NCI-H460 (cell line): ENCODE measurements around the gene SLC66A1. TPM values are rescaled to one million over a fixed set of nuclear protein-coding genes. Genes with fewer than 3 reads are reported as not detected.

Experiments
- DNase-seq: peaks from one replicate; pipeline ENCODE4 v3.0.0-alpha.2; 2016; ENCODE audit warnings: low read depth; ENCODE audit errors: extremely low read depth
- small RNA-seq, 2 experiments: library from RNA; depleted of rRNA; stranded (forward); fragments of <200 nt; gene quantifications; one replicate each; pipeline ENCODE3, GENCODE V24; 2014
- total RNA-seq: library from RNA; depleted of rRNA; stranded (reverse); fragments of >200 nt; shearing (Covaris generic); gene quantifications from 2 replicates; pipeline ENCODE4 v1.2.3, GENCODE V29; 2014; rRNA removed

SLC66A1 gene
- total RNA-seq, 1 experiment from 2014 or later = 10.5 TPM

DNA sequence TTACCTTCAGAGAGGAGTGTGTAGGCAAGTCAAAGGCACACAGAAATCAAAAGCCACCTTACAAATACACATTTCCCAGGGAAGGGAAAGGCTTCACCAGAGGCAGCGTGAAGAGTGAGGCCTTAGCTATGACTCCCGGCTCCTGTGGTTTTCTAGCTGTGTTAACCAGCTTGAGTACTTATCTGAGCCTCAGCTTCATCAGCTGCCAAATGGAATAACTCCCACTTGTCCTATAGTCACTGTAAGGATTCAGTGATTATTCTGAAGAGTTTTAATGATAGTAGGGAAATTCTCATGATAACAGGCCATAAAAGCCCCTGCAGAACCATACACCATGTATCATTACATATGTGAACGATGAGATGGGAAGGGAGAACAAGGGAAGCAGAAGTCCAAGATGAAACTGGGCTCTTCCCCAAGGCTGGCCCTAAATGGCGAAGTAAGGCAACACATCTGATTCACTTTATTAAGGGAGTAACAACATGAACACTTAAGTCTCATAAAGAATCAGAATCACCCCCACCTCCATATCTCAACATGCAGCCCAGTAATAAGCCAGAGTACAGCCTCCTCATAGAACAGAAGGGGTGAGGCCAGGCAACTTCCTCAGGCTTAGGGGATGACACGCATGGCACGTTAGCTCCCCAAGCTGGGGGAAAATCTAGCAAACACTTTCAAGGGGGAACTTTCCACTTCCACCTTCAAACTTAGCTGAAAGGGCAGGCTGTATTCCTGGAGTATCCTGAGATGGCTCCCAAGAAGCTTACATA, 63.7 kb downstream of the SLC66A1 start:
- no peak for DNase-seq

DNA sequence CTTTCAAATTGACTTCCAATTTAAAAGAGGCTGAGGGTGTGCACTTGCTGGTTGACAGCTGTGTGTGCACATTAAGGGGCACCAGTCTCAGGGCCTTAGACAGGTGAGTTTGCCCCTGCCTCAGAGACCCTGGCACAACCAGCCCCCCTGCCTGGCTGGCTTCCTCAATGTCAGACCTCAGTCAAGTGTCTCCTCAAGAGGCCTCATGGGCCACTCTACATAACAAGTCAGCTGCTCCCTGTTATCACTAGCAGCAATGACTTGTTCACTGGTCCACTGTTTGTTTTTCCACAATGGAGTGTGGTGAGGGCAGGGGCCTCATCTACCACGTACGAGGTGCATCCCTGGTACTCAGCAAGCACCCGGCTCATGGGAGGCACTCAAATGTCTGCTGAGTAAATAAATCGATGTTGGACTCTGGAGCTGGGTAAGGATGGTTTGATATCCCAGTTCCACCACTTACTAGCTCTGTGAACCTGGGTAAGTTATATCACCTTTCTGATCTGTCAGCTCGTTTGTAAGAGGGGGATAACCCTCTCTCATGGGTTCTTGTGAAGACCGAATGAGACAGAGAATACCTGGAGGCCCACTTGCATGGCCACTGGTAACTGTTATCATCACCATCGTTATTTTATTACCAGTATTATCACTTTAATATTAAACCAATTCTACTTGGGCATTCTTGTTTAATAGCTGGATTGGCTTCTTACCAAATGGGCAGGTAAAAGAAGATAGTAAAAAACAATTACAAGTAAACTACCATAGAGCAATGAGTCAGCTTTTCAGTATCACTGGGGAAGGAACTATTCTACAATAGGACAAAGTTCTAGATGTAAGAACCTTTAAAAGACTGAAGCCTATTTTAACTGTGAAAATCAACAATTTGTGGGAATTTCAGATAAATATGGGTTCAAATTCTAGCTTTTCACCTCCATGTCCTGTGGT, 64.6 kb downstream of the SLC66A1 start:
- no peak for DNase-seq

DNA sequence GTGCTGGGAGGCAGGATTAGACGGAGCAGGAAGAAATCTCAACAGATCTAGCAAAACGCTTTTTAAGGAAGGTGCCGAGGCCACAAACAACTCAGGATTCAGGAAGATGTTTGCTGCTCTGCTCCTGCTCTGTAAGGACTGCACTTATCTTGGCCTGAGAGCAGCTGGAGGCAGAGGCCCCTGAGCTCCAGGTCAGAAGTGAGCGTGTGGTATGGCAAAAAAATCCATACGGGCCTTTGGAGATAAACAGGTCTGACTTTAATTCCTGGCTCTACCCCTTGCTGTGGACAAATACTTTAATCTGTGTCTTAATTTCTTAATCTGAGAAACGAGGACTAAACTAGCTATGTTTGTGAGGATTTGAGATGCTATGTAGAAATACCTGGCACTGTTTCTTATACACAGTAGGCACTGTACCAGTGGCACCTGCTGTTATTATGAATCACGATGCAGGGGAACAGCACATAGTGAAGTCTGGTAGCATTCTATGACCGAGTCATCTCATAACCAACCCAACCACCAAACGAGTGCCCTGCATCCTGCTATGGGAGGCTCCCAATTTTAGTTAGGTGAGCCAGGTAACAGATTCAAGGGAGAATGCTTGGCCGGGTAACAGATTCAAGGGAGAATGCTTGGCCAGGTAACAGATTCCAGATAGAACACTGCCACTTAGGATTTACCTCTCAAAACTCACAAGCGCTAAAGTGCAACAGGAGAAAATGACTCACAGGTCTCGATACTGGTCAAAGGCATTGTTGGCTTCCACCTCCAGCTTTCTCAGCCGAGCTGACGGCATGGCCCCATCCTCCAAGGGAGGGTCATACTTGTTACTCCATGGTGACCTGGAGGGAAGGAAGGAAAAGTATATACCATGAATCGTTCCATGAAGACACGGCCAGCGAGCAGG, 65.9 kb downstream of the SLC66A1 start:
- DNase-seq = no peak

Small RNAs within 50 kb of the gene (small RNA-seq; reads per million reads assigned to genes)
- 0 reads per million in 2 experiments for gene RNU6-1099P

Other genes starting within 250 kb of the SLC66A1 start
- gene UBR4, start 102.1 kb upstream of the SLC66A1 start, total RNA-seq = 210 and 215 TPM in 2 replicates
- gene EMC1, start 60.8 kb upstream of the SLC66A1 start, total RNA-seq = 67.6 and 79.0 TPM in 2 replicates
- 35.8 and 36.9 TPM in 2 replicates for gene MRTO4, start 60.5 kb upstream of the SLC66A1 start, total RNA-seq
- 0.17 and 0.22 TPM in 2 replicates for gene AKR7A3, start 23.6 kb upstream of the SLC66A1 start, total RNA-seq
- 27.5 and 29.9 TPM in 2 replicates for gene AKR7A2, start 182 bp upstream of the SLC66A1 start, total RNA-seq
- 37.6 and 43.7 TPM in 2 replicates for gene CAPZB, start 173.2 kb downstream of the SLC66A1 start, total RNA-seq